HepG2 (cell line): ENCODE results near the gene RRAD. TPM values are rescaled to one million over a fixed set of nuclear protein-coding genes. Genes with fewer than 3 reads are reported as not detected.

Experiments
- ATAC-seq: fragments of 200-7000 bp; cut with Tn5 transposase; 3 replicates; pipeline ENCODE4 v1.9.1; 2020; ENCODE audit warnings: mild to moderate bottlenecking, moderate library complexity
- BruUV-seq: library from RNA; stranded (reverse); fragments of 400-500 nt; replicated peaks from 2 replicates; lab custom pipeline; 2021; lab: Mats Ljungman, UMichigan
- CTCF ChIA-PET: fragments of 300-600 bp; formaldehyde crosslinking; extraction: SDS; loops from one replicate; lab custom pipeline; 2021; ENCODE audit warnings: low total read pairs, inconsistent platforms, low intra/inter-chr PET ratio; lab: Yijun Ruan, JAX
- POLR2A ChIA-PET: fragments of 350-600 bp; sonication (Branson Sonifier 250); formaldehyde crosslinking; loops from one replicate; lab custom pipeline; 2020; ENCODE audit warnings: antibody characterized with exemption, inconsistent platforms; lab: Yijun Ruan, JAX
- DNase-seq: peaks from one replicate; pipeline ENCODE4 v3.0.0-alpha.2; 2015; ENCODE audit warnings: low spot score
- FAIRE-seq: peaks from 3 replicates; lab custom pipeline; 2011; peaks lifted over from hg19 to GRCh38; lab: Jason Lieb, UNC
- H2AFZ ChIP-seq: one replicate; pipeline ENCODE4 v1.6.1; 2011; ENCODE audit warnings: low read length, inconsistent platforms
- H3K27ac ChIP-seq: fragments of 300-600 bp; 3 replicates; pipeline ENCODE4 v1.8.0; 2011; ENCODE audit warnings: mixed run types, mild to moderate bottlenecking, mixed read lengths, low read length, inconsistent platforms; ENCODE audit not compliant: insufficient read depth; ENCODE audit errors: extremely low read length
- H3K27me3 ChIP-seq, 2 experiments: fragments of 200-600 bp in 1 of 2; 2 replicates in 1 of 2; 3 replicates in 1 of 2; pipeline versions ENCODE4 v1.6.0 to v1.8.0; 2011; ENCODE audit warnings: low read length in 2 of 2, mild to moderate bottlenecking in 2 of 2, moderate library complexity in 2 of 2, inconsistent platforms in 1 of 2; ENCODE audit not compliant: insufficient read depth in 2 of 2, control insufficient read depth in 1 of 2
- H3K36me3 ChIP-seq, 2 experiments: fragments of 200-600 bp in 1 of 2; replicated peaks in 1 of 2; 2 replicates in 1 of 2; 3 replicates in 1 of 2; pipeline versions ENCODE4 v1.5.1 to v1.8.0; 2011; ENCODE audit warnings: low read length in 2 of 2, inconsistent platforms in 1 of 2; ENCODE audit not compliant: insufficient read depth in 2 of 2, control insufficient read depth in 1 of 2
- H3K4me1 ChIP-seq: 2 replicates; pipeline ENCODE4 v1.5.1; 2012; ENCODE audit warnings: low read length, inconsistent platforms; ENCODE audit not compliant: insufficient read depth
- H3K4me2 ChIP-seq: 2 replicates; pipeline ENCODE4 v1.6.0; 2011; ENCODE audit warnings: low read depth, low read length, inconsistent platforms
- H3K4me3 ChIP-seq, 3 experiments: fragments of 200-600 bp in 1 of 3; sonication (generic), shearing (Covaris generic) in 1 of 3; replicated peaks in 1 of 3; 2 replicates each; pipeline ENCODE4 v1.5.1; 2011 to 2016; ENCODE audit warnings: low read length in 3 of 3, inconsistent platforms in 2 of 3, low read depth in 2 of 3, mild to moderate bottlenecking in 2 of 3, control low read depth in 1 of 3, mixed read lengths in 1 of 3; ENCODE audit not compliant: insufficient read depth in 1 of 3
- H3K79me2 ChIP-seq: one replicate; pipeline ENCODE4 v1.6.1; 2011; ENCODE audit warnings: low read length, inconsistent platforms; ENCODE audit not compliant: insufficient read depth
- H3K9ac ChIP-seq: 2 replicates; pipeline ENCODE4 v1.6.0; 2011; ENCODE audit warnings: mild to moderate bottlenecking, low read depth, low read length, inconsistent platforms; ENCODE audit not compliant: insufficient read depth
- H3K9me3 ChIP-seq: 2 replicates; pipeline ENCODE4 v1.5.1; 2012; ENCODE audit warnings: mild to moderate bottlenecking, low read length
- H4K20me1 ChIP-seq: 2 replicates; pipeline ENCODE4 v1.6.0; 2011; ENCODE audit warnings: inconsistent platforms, mild to moderate bottlenecking, low read length, moderate library complexity; ENCODE audit not compliant: insufficient read depth
- ZNF768 ChIP-seq: sonication (generic); formaldehyde crosslinking; IDR thresholded peaks from 2 replicates; pipeline ENCODE4 v1.4.0; 2020; ENCODE audit warnings: missing genetic modification reagents
- WGBS: methylation state at CpG from one replicate; pipeline ENCODE4 v1.1.6; 2017; ENCODE audit warnings: low lambda C conversion rate; 5-methylcytosine and 5-hydroxymethylcytosine counted together
- in situ Hi-C: cut with HindIII; loops from 2 replicates; pipeline ENCODE4 v1.10.0; 2017; ENCODE audit warnings: low pct_unique_long_range_greater_than_20kb; ENCODE audit not compliant: extremely low pct_ligation_motif_present
- intact Hi-C: fragments of 100-400 bp; cut with micrococcal nuclease; formaldehyde crosslinking; loops from one replicate; pipeline ENCODE4 v1.10.0; 2022; ENCODE audit not compliant: unreplicated experiment
- polyA plus RNA-seq, 8 experiments: library from polyadenylated mRNA; depleted of rRNA in 3 of 8; stranded (reverse) in 7 of 8; unstranded in 1 of 8; fragments of >200 nt; fragmentation: Illumina TruSeq in 4 of 8; extraction: Trizol in 4 of 8; gene quantifications; 2 replicates each; pipeline versions ENCODE4 v1.2.1 to v1.2.3, GENCODE V29; 2011 to 2016; ENCODE audit warnings: low read depth in 4 of 8, missing spikeins in 1 of 8, mixed read lengths in 1 of 8; ENCODE audit not compliant: insufficient read depth in 1 of 8
- total RNA-seq, 5 experiments: library from RNA; depleted of rRNA; stranded (reverse); fragments of >200 nt; fragmentation: Illumina TruSeq; extraction: Trizol; gene quantifications; 2 replicates each; pipeline ENCODE4 v1.2.3, GENCODE V29; 2016; ENCODE audit warnings: low read depth in 1 of 5
- TF ChIP-seq, protein P1 (sequence below): sonication (generic); formaldehyde crosslinking; conservative IDR thresholded peaks from 2 replicates; pipeline ENCODE4 v1.8.1; 2023; ENCODE audit warnings: missing genetic modification reagents
- TF ChIP-seq, protein P2 (sequence below): IDR thresholded peaks from 2 replicates; pipeline ENCODE4 v1.6.1; 2016; ENCODE audit warnings: missing biosample characterization, missing genetic modification reagents, low read depth

Gene RRAD
- total and polyA plus RNA-seq, 2 of the 13 experiments (the other 11 are each of a cell fraction or from before 2014, with no cell fraction given), result 0.80 to 1.1 TPM

DNA sequence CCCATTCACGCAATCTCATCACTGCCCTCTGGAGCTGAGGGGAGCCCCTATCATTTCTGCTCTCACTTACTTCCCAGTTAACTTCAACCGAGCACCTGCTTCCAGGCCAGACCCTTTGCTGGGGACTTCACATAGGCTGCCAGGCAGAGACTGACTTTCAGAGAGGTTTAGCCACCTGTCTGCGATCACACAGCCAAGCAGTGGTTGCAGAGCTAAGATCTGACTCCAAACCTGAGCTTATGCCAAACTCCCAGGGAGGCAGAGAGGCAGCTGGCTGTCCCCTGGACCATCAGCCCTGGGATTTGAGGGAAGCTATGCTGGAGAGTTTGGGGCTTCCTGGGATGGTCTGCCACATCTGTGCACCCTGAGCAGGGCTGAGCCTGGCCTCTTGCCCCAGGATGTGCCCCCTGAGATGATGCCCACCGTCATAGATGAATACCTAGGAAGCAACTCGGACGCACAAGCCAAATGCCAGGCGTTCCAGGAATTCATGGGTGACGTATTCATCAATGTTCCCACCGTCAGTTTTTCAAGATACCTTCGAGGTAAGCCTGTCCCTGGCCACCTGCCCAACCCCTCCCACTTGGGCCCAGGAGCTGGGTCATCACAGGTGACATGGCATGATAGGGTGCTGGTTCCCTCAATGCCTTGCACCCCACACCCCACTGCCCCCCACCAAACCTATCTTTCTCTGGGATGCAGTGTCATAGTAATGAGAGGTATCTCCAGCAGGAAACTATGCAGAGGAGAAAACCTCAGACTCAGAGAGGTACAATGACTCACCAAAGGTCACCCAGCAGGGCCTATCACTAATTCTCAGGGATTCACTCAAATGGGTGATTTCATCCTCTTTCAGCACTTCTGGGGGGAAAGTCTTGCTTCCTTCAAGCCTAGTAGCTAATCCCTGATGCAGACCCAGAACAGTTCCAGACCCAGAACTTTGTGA, 45.7 kb upstream of the RRAD start:
- H3K9me3 ChIP-seq, result no peaks in the 10 kb centered on the region
- H2AFZ ChIP-seq, result no peak overlapping the region
- H3K4me3 ChIP-seq, result no peak overlapping the region
- peaks cover 0 to 4% of the 10 kb centered on the region in 2 experiments; a peak in 1 of 5 replicates for H3K27me3 ChIP-seq
- CTCF ChIA-PET, result no interaction called here
- no peak overlapping the region for H3K9ac ChIP-seq
- H3K4me2 ChIP-seq, result no peak overlapping the region
- no peaks in the 10 kb centered on the region for H3K79me2 ChIP-seq
- DNase-seq, result no peak
- WGBS, result 52% methylated on average over 5 of the region's 10 CpGs
- FAIRE-seq, result no peak
- ATAC-seq, result no peak
- in situ Hi-C loops, result no loop called here
- peaks cover 26% of the 10 kb centered on the region for H3K4me1 ChIP-seq
- H3K27ac ChIP-seq, result no peak overlapping the region
- H3K36me3 ChIP-seq, result no peaks in the 10 kb centered on the region
- intact Hi-C loops, result loop anchor here (5.0 kb wide), 1 partner anchor 1766 kb away; the partner anchor contains the start of gene CDH1
- BruUV-seq, result no TSS peak
- TF ChIP-seq, protein P1, sequence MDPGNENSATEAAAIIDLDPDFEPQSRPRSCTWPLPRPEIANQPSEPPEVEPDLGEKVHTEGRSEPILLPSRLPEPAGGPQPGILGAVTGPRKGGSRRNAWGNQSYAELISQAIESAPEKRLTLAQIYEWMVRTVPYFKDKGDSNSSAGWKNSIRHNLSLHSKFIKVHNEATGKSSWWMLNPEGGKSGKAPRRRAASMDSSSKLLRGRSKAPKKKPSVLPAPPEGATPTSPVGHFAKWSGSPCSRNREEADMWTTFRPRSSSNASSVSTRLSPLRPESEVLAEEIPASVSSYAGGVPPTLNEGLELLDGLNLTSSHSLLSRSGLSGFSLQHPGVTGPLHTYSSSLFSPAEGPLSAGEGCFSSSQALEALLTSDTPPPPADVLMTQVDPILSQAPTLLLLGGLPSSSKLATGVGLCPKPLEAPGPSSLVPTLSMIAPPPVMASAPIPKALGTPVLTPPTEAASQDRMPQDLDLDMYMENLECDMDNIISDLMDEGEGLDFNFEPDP, result 0 out of 2 replicates have a peak, but pooled peaks have one; percentile 35
- TF ChIP-seq ZNF768 (CRISPR knock-in tag), result peak; percentile 83
- TF ChIP-seq, protein P2, sequence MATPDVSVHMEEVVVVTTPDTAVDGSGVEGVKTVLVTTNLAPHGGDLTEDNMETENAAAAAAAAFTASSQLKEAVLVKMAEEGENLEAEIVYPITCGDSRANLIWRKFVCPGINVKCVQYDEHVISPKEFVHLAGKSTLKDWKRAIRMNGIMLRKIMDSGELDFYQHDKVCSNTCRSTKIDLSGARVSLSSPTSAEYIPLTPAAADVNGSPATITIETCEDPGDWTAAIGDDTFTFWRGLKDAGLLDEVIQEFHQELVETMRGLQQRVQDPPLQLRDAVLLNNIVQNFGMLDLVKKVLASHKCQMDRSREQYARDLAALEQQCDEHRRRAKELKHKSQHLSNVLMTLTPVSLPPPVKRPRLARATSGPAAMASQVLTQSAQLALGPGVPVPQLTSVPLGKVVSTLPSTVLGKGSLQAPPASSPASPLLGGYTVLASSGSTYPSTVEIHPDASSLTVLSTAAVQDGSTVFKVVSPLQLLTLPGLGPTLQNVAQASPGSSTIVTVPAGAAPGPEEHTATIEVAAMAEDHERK (CRISPR knock-in tag), result no peak
- TF ChIP-seq, all 625 proteins: peak for 2
- H4K20me1 ChIP-seq, result no peaks in the 10 kb centered on the region
- POLR2A ChIA-PET, result no interaction called here
